HG03457 (cell line): ENCODE results near the gene CLEC11A.

Experiments used
- ATAC-seq: cut with Tn5 transposase; IDR thresholded peaks from one replicate; pipeline ENCODE4 v1.9.1; 2021; ENCODE audit warnings: moderate number of reproducible peaks; ENCODE audit not compliant: unreplicated experiment

CLEC11A gene

DNA sequence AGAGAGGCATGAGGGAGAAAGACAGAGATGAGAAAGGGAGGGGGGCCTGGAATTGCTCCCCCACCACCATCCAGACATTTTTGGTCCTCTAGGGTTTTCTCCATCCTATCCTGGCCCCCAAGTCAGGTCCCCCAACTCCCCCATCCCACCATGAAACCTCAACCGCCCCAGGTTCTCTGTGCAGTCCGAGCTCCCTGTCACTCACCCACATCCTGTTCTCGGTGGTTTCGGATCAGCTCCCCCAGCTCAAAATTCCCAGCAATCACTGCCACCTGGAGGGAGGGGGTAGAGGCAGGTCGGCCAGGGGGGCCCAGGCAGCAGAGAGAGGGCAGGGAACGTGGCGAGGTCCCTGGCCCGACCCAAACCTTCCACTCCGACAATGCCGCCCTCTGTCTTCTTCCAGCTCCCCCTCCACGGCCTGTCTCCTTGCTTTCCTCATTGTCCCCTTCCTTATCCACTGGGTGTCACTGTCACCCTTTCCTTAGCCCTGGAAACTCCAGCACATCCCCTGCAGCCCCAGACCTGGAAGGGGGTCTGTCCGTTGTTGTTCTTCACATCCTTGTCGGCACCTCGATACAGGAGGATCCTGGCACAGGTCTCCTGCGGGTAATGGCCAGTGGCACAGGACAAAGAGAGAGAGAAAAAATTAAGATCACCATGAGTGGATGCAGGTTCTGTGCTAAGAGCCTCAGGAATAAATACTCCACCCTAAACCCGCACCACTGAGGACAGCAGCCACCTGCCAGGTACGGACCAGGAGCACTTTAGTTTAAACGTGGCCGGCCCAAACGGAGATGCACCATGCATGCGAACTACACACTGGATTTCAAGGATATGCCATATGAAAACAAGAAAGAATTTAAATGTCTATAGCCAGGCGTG, 19.0 kb upstream of the CLEC11A start:
- ATAC-seq, result no peak

DNA sequence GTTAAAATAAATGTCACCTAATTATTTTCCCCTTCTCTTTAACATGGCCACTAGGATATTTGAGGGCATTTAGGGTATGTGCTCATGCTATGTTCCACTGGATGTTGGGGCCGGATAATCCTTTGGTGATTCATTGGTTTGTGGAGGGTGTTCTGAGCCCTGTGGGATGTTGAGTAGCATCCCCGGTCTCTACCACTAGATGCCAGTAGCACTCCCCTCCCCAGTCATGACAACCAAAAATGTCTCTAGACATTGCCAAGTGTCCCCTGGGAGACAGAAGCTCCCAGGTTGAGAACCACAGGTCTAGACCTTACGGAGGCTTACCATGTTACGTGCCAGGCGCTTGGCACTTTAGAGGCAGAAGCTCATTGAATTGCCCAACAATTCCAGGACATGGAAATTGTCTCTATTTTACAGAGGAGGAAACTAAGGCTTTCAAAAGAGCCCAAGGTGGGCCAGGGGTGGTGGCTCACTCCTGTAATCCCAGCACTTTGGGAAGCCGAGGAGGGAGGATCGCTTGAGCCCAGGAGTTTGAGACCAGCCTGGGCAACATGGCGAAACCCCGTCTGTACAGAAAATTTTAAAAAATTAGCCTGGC, 17.6 kb upstream of the CLEC11A start:
- ATAC-seq, result no peak

DNA sequence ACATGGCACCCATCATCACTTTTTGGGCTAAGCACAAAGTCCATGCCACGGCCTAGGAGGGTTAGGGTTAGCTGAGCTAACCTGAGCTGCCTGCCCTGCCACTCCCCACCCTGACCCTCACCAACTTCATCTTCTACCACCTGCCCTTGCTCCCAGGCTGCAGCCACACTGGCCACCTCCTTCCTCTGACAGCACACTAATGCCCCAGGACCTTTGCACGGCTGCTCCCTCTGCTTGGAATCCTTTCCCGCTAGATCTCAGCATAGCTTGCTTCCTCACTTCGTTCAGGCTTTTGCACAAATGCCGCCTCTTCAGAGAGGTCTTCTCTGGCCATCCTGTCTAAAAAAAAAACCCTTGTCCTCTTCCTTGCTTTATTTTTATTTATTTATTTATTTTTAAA, 16.8 kb upstream of the CLEC11A start:
- no peak for ATAC-seq

DNA sequence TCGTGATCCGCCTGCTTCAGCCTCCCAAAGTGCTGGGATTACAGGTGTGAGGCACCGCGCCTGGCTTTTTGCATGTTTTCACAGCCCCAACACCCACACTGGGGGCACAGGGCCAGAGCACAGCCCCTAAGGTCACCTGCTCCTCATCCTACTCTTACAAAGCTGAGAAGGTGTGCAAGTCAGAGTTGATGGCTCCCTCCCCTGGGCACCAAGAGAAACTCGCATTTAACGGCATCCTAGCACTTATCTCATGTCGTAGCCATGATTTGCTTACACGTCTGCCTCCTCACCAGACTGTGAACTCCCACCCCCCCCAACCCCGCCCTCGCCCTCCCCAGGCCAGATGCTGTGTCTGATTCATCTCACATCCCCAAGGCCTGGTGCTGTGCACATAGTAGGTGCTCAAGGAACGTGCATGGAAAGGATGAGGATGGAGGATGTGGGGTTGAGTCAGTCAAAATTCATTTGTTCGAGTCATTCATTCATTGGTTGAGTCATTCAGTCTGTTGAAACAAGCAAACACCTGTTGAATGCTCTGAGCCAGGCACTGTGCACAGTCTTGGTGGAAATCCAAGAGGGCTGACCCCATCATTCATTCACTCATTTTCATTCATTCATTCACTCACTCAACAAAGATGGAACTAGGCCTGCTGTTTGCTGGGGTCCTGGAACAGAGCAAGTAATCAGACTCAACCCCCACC, 14.8 kb upstream of the CLEC11A start:
- ATAC-seq, result no peak

DNA sequence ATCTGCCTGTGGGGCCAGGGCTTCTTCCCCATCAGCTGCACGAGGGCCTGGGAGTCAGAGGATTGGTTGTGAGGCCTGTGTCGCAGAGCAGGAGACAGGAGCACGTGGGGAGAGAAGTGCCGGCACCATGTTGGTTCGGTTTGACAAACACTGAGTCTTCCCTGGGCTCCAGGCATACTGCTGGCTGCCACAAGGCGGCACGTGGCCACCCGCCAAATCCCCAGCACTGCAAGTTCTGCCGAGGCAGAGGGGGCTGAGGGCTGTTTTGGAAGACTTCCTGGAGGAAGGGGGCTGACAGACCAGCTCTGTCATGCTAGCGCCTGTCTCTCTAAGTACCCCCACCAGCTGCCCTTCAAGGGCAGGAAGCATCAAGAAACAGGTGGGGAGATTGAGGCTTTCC, 13.1 kb upstream of the CLEC11A start:
- ATAC-seq, result no peak

DNA sequence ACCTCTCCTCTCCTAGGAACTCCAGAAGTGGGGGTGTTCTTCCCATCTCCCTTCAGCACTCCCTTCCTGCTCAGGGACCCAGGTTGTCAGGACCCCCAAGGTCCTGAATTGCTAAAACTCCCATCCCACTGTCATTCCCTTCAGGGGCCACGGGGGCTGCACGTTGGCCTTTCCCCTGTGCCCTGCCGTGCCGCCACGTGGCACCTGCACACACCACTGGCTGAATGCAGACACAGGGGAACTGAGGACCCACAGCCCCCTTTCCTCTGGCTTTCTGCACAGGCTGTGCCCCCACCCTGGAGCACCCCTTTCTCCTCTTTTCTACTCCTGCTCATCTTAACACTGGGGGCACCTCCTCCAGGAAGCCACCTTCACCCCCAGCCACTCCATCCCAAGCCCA, 12.6 kb upstream of the CLEC11A start:
- ATAC-seq, result no peak

DNA sequence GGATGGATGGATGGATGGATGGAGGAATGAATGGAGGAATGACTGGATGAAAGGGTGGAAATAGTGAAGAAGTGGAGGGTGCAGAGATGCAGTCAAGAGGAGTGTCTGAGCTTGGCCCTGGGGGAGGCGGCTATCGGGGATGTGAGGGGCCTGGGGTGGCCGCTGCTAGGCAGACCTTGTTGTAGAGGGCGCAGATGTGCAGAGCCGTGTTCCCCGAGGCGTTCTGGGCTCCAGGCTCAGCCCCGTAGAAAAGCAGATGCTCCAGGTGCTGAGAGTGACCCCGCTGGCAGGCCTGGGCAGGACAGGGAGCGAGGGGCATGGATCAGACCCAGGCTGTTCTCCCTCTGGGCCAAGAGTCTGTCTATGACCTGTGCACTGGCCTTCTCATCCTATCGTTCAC, 12.0 kb upstream of the CLEC11A start:
- ATAC-seq, result no peak

DNA sequence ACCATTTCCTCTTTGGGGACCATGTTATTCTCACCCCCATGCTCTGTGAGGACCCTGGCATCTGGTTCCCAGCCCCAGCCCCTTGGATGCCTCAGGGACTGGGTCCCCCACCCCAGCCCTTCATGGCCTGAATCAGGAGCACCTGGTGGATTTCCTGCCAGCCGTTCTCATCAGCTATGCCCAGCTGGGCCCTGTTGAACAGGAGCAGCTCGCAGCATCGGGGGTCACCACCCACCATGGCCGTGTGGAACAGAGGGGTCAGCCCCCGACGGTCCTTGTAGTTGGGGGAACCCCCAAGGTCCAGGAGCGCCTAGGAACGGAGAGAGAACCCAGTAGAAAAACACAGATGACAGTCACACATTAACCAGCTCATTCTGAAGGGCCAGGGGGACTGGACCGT, 11.4 kb upstream of the CLEC11A start:
- ATAC-seq, result no peak

DNA sequence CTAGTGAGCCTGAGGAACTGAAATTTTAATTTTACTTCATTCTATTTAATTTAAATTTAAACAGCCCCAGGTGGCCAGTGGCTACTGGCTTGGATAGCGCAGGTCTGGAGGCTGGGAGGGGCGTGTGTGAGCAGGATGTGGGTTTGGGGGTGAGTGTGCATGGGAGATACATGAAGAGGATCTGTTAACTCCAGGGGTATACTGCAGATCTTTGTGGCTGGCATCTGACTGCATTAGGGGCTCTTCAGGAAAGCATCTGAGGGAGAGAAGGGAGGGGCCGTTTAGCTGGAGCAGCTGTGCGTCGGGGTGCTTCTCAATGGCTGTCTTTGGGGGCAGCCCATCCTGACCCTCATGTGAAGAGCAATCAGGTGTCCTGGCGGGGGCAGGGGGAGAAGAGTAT, 10.3 kb upstream of the CLEC11A start:
- no peak for ATAC-seq

DNA sequence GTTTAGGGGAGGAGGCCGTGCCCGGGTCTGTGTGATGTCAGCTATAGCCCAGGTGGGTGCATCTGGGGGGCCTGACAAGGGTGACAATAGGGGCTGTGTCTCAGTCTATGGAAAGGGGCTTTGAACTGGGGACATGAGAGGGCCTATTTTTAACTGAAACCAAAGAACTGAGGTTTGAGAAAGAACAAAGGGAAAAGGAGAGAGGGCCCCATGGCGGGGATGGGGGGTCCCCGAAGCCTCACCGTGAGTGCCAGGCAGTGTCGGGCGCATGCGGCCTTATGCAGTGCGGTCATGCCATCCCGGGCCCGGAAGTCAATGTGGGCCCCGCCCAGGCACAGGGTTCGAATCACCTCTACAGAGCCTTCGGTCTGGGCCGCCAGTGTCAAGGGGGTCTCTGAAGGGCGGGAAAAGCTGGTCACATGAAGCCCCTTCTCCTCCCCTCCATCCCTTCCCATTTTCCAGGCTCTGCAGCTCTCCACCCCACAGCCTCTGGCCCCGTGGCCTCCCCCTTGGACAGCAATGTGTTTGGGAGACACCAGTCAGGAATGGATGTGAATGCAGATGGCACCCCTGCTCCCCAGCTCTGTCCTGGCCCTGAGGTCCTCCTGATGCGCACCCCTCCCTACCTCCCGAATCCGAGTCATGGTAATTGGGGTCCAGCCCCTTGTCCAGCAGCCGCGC, 9.5 kb upstream of the CLEC11A start:
- no peak for ATAC-seq

DNA sequence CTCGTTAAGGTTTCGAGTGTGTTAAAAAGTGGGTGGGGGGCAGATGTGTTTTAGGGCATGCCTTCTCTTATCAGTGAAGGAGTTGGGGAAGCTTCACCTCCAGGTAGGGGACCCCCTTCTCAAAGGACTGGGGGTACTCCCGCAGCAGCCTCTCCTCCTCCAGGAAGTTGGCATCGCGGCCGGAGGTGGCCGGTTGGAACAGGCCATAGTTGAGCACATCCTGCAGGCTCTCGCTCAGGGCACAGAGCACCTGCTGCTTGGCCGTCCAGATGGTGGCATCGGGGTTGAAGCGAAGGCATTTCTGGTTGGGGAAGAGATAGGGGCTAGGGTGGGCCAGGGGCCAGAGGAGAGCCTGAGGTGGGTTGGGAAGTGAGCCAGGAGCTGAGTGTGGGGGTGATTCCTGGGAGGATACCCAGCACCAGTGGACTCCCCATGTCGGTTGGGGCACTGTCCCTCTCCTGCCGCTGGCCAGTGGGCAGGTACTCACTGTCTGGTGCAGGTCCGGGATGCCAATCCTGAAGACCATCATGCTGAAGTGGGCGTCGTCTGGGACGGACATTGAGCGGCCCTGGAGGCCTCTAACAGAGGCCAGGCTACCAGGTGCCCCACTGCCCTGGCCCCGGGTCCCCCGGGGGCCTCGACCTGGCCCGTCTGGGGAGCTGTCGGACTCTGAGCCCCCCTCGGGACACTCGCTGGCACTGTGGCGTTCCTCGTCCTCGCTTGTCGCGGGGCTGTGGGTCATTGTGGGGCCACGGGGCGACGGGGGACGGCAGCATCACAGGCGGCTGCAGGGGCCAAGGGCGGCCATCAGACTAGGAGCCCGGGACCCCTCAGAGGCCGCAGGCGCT, 6.8 kb upstream of the CLEC11A start:
- ATAC-seq, result no peak

DNA sequence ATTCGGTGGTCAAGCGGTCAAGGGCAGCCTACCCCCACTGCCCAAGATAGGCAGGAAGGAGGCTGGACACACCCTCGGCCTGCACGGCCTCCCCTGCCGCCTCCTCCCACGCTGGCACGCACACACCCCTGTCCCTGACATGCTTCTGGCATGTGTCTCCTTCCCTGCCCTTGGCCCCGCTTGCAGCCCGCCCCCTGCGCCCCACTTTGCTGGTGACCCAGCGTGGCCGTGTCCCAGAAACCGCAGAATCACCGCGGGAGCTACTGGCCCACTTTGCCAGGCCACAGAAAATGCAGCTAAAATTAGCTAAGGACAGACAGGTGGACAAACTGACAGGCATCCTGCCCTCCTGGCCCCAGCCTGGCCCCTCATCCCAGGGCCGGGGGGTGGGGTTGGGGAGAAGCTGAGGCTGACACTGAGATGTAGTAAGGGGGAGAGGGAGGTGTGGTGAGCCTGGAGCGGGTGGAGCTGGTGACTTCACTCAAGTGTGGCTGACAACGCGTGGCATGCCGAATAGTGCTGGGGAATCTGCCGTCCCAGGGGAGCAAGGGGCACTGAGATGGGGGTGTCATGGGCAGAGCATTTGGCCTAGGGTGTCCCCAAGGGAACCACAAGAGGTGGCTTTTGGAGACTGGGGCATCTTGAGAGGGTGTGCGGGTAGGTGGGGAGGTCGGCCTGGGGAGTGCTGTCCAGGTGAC, 6.0 kb upstream of the CLEC11A start:
- ATAC-seq, result no peak

DNA sequence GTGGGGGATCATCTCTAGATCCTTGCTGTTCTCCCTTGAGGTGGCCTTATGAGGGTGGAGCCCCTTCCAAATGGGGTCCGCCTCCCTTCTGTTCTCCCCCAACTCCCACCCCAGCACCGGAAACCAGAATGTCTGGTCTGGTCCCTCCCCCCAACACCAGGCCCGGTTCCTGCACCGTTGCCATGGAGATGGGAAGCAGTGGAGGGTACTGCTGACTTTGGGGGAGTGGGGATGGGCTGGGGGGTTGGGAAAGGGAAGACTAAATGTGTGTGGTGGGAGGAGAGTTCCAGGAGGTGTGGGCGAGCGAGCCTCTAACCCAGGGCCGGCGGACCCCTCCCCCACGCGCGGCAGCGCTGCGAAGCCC, 5.3 kb upstream of the CLEC11A start:
- ATAC-seq, result no peak

DNA sequence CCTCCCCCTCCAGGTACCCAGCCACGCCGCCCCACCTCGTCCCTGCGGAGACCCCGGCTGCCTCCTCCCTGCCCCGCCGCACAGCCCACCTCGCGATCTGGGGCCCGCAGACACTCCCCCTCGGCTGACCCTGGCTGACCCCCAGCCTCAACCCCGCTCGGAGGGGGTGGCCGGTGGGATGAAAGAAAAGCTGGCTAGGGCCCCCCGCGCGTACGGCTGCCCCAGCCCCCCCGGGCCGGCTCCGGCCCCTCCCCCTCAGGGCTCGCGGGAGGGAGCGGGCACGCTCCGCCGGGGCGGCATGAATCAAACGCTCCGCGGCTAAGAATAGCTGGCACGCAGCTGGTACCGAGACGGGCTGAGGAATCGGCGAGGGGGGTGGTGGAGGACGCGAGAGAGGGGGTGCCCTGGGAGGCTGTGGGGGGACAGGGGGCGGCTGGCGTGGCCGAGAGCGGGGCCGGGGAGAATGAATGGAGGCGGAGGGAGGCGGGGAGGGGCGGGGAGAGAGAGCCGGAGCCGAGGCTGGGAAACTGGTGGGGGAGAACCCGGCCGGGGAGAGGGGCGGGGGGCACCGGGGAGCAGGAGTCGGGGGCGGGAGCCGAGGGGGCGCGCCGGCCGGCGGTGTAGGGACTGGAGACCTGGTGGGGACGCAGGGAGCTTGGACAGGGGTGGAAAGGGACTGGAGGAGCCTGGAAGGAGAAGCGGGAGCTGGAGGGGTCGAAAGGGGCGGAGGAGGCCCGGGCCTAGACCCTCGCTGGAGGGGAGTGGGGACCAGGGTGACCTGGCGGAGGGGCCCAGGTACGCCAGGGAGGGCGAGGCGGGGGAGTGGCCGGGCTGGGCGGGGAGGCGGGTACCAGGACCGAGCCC, 4.7 kb upstream of the CLEC11A start:
- ATAC-seq, result no peak

DNA sequence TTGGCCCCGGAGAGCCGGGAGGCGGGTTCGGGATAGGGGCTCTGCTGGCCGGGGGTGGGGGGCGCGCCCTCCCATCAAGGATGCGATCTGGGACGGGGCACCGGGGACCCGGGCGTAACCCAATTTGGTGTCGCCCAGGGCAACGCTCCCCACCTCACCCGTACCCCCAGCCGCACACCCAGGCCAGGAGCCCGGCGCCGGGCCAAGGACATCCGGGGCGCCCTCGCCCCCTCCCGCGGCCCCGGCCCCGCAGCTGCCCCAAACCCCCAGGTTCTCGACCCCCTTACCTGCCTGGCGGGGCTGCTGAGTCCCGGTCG, 4.1 kb upstream of the CLEC11A start:
- no peak for ATAC-seq

DNA sequence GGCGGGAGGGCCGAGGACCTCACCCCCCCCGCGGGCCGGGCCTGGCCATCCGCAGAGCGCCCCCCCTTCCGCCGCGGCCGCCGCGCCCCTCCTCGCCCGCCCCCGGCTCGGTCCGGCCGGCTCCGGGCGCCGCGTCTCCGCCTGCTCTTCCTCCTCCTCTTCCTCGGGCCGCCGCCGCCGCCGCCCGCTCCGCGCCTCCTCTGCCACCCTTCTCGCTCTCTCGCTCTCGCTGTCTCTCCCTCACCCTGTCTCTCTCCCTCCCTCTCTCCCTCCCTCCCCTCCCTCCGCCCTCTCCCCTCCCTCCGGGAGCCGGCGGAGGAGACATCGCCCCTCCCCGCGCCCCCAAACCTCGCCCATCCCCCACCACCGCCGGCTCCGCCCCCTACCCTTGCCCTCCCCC, 3.6 kb upstream of the CLEC11A start, which contains the start of gene SHANK1:
Gene SHANK1, minus strand, starts transcription at position 237 of the 400 bp plus-strand sequence. CDS start 2,883 bp downstream, outside the sequence.
- no peak for ATAC-seq

DNA sequence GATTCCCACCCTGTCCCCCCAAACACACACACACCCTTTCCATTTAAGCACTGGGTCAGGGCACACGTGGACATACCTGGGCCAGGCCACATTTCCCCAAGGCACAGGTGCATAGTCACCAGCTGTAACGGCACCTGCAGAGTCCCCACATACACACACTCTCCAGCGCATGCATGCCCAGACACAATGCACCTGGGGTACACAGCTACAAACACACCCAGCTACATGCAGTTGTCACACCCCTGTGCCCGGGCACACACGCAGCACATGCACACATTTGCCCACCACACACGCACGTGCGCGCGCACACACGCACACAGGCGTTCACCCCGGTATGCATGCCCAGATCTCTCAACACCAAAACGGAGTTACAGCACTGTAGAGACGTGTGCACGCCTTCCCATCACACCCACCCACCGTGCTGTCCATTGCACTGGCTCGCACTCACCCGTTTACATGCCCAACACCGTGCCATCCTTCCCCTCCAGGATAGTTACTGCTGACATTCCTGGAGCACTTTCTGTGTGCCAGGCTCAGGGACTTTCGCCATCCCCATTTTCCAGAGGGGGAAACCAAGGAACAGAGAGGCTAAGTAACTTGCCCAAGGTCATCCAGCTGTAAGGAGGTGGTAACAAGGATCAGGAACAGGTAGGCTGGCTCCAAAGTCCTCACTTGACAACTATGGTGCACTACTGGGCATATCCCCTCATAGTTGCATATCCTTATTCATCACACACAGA, 2.8 kb upstream of the CLEC11A start:
- no peak for ATAC-seq

DNA sequence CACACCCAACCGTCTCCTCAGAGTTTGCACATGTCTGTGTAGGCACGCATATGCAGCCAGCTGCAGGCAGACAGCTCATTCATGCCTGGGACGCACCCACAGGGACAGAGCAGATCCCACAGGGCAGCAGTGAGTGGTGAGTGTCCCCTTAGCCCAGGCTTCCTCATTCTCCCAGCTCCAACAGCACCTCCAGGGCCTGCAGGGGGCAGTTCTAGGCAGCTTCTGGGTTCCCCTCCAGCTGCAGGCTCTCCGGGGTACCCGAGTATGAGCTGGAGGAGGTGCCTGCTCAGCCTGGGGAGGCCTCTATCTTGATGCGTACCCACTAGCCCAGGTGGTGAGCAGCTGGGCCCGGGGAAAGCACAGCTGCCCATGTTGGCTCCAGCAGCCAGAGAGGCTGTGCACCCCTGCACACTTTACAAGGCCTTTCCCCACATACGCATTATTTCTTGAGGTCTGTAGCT, 2.2 kb upstream of the CLEC11A start:
- no peak for ATAC-seq
